ENCODE results near the gene JAM3.
"Not testable (repeated sequence)": the region's sequence is repeated elsewhere in the genome, so short reads cannot be mapped to it uniquely, and the experiment has no call there.

Gene JAM3

DNA sequence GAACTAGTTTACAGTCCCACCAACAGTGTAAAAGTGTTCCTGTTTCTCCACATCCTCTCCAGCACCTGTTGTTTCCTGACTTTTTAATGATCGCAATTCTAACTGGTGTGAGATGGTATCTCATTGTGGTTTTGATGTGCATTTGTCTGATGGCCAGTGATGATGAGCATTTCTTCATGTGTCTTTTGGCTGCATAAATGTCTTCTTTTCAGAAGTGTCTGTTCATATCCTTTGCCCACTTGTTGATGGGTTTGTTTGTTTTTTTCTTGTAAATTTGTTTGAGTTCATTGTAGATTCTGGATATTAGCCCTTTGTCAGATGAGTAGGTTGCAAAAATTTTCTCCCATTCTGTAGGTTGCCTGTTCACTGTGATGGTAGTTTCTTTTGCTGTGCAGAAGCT lies 44.9 kb downstream of the JAM3 start:
- not testable (repeated sequence) for DNase-seq

- no peak for DNase-seq
Measured at GRCh38 chr11:134116210-134116609, 47.3 kb downstream of the JAM3 start.

DNA sequence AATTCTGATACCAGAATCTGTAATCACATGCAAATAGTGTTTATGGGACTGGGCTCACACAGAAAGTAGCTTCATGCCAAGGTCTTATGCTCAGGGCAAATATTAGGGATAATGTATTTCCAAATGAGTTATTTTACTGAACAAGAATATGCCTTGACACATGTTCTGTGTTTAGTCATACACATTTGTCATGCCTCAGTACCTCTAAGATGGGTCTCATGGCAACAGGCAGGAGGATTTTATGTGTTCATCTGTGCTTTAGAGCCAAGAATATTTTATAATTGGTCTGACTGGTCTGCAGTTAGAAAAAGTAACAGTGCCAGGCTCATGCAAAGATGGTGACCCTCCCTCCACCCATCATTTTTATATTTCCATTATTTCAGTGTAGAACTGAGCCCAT lies 49.1 kb downstream of the JAM3 start:
- no peak for DNase-seq

DNA sequence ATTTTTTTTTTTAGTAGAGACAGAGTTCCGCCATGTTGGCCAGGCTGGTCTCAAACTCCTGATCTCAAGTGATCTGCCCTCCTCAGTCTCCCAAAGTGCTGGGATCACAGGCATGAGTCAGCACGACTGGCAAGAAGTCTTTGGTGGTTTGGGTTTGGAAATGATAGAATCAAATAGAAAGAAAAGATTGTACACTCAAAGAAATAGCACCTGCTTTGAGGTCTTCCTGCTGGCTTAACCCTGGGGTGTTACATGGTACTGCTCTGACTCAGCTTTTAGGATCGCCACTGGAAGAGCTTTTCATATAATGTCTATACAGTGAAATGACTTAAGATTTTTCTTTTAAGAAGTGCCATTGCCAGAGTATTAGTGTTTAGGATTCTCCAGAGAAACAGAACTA lies 50.2 kb downstream of the JAM3 start:
- DNase-seq: no peak

DNA sequence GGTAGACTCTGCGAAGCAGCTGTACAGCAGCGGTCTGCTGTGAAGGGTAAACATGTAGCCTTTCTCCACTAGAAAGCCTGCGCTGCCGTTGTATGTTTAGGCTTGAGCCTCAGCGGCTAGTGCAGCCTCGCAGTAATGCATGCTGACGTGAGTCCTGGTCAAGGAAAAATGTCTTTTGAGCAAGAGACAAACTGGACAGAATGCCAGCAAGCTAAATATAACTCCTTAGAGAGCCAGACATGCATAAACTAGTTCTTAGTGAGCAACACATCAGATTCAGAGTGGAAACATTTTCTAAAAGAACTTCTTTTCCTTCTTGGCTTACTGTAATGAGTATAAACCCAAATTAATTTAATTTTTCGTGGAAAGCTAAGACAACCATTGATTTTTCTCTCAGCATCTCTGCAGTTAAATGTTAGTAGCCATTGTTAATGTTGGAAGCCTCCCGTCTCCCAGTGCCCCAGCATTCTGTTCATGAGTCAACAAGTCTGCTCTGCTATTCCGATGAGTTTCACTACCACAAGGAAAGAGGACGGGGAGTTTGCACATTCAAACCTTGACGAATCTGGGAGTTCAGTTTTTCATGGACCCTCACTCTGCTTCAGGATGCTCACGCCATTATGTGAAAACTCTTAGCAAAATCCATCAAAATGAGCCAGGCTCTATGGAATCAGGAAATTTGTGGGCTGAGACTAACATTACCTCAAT lies 51.4 kb downstream of the JAM3 start:
- no peak for DNase-seq

GRCh38 chr11:134120921-134121526 lies 52.2 kb downstream of the JAM3 start:
- DNase-seq: no peak

DNA sequence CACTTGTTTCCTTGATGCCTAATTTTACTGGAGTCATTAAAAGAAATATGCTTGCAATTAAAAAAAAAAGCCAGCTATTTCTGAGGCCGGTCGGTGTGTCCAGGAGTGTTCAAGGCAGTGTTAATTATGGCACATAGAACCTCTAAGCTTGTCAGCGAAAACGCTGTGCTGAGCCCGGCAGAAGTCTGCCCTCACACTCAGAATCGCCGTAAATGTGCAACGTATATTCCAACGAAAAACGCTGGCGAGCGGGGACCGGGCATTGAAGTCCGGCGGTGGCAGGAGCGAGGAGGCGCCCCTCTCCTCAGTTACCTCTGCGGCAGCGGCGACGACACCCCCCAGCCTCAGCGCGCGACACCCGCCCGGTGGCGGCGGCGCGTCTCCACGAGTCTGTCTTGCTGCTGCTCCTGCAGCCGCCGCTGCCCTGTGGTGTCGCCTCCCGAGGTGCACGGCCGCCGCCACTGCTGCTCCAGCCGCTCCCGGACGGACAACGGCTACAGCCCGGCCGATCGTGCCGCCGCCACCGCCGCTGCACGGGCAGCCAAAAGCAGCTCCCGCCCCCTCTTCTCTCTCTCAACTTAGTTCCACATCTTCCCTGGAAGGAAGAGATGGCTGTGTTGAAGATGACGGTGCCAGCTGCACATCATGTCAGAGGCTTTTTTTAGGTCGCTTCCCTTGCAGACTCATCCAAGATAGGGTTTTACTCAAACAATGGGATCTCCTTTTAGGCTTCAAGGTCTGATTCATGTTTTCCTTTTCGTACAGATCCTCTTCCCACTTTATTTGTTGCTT lies 56.0 kb downstream of the JAM3 start:
- DNase-seq: no peak

DNA sequence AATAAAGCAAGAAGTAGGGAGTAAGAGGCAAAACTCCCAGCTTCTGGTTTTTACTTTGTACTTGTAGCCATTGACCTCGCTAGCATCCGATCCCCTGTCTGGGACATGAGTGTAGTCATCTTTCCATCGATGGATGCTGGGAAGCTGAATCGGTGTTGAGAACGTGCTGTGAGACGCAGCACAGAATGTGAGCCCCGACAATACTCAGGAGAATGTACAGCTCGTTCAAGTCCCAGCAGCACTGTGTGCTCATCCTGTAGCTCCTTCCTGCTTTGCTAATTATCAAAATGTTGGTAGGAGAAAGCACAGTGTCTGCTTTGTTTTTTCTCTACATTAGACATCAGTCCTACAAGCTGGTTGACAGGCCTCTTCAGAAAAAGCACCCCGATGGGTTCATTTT lies 56.6 kb downstream of the JAM3 start:
- no peak for DNase-seq

DNA sequence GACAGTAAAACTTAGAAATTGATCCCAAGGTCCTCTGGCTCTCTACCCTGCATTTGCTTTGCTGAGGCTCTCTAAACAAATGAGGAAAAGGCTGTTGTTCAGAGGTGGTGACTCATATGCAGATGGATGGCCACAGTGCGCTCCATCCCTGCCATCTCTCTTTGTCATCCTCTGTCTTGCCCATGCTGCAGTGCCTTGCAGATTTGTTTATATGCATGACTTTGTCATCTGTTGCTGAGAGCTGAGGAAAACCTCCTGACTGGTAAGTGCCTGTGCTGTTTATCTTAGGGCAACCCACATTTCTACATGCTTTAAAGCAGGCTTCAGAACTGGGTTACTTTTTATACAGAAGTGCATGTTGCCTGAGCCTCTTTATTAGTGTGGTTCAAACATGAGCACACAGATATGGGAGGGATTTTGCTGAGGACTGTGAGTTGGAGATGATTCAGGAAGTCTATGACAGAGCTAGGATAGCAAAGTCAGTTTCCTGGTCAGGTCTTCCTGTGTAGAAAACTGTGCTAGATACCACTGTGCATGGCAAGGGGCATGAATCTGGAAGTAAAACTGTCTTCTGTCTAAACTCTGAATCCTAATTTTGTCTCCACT lies 57.4 kb downstream of the JAM3 start:
- DNase-seq: no peak

GRCh38 chr11:134131628-134132244 lies 62.9 kb downstream of the JAM3 start:
- DNase-seq: no peak

- DNase-seq: no peak
Measured at GRCh38 chr11:134132808-134133207, 63.9 kb downstream of the JAM3 start.

DNA sequence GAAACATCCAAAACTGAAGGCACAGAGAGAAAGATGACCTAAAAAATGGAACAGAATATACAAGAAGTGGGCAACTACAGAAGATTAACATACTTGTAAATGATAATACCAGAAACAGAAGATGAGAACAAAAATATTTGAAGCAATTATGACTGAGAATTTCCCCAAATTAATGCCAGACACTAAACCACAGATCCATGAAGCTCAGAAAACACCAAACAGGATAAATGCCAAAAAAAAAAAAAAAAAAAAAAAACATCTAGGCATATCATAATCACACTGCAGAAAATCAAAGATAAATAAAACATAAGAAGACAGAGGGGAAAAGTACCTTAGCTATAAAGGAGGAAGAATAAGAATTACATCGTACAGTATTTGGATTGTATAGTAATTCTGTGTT lies 65.3 kb downstream of the JAM3 start:
- no peak for DNase-seq

GRCh38 chr11:134138376-134138775 lies 69.5 kb downstream of the JAM3 start:
- no peak for DNase-seq

GRCh38 chr11:134139303-134139872 lies 70.5 kb downstream of the JAM3 start:
- DNase-seq: no peak

GRCh38 chr11:134139873-134140331 lies 71.0 kb downstream of the JAM3 start:
- DNase-seq: peak; percentile 42

DNA sequence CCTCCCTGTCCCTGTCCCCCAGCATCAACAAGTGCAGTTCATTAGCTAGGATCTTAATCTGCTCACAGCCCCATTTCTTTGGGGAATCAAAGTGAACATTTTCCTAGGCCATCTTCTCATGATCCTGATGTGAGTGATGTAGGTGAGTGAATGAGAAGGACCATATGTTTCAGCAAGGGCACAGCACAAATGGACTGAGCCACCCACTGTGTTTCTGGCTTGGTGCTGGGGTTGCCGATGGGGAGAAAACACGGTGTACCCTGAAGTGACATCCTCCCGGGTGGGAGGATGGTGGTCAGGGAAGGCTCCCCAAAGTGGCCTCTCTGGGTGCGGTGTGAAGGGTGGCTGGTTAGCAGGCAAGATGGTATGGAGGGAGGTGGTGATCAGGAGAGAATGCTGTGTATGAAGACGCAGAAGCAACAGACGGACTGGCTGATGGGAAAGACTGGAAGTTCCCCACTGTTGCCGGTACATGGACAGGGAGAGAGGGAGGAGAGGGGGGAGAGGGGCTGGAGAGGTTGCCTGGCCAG lies 72.2 kb downstream of the JAM3 start:
- no peak for DNase-seq

DNA sequence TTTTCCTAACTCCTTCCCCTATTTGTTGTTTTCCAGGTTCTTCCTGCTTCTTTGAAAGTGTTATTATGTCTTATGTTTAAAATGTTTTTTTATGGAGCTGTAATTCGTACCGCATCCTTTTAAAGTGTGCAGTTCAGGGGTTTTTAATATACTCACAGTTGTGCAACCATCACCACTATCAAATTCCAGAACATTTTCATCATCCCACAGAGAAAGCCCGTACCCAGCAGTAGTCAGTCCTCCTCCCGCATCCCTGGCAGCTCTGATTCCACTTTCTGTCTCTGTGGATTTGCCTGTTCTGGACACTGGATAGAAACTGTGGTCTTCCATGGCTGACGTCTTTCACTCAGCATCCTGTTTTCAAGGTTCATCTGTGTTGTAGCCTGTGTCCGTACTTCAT lies 73.7 kb downstream of the JAM3 start:
- DNase-seq: no peak

DNA sequence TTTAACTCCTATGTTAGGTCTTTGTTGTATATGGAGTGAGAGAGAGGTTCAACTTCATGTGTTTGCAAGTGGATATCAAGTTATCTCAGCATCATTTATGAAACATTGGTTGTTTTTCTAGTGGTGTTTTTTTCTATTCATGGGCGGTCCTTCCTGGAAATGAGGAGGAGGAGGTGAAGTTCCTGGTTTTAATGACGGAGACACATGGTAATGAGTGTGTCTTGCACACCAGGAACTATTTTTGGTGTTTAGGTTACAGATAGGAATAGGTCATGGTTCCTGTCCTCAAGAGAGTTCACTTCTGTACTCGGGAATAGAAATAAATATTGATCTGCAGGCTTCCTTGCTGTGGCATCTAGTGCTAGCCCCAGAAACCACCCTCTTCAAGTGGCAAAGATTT lies 74.9 kb downstream of the JAM3 start:
- DNase-seq: no peak

DNA sequence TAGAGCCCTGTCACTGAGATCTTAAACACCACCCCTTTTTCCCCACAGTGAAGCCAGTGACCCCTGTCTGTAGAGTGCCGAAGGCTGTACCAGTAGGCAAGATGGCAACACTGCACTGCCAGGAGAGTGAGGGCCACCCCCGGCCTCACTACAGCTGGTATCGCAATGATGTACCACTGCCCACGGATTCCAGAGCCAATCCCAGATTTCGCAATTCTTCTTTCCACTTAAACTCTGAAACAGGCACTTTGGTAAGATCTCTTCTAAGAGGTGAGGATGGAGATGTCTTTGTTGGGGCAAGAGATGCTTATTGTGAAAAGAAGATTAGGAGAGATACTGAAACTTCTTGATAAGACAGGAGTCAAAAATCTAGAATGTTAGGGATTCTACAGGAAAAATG lies 75.9 kb downstream of the JAM3 start:
- no peak for DNase-seq

DNA sequence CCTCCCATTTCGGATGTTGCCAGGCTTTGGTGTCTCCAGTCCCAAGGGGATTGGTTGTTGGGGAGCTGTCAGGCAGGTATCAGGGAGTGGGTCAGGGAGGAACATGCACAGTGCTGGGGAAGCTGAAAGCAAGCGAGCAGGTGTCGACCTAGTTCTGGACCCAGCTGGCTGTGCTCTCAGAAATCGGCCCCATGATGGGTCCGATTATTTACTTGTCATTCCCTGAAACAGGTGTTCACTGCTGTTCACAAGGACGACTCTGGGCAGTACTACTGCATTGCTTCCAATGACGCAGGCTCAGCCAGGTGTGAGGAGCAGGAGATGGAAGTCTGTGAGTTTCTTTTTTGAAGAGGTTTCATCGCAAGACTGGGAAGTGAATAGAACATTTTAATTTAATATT lies 76.8 kb downstream of the JAM3 start:
- DNase-seq: no peak

GRCh38 chr11:134146598-134146997 lies 77.7 kb downstream of the JAM3 start:
- DNase-seq: no peak

DNA sequence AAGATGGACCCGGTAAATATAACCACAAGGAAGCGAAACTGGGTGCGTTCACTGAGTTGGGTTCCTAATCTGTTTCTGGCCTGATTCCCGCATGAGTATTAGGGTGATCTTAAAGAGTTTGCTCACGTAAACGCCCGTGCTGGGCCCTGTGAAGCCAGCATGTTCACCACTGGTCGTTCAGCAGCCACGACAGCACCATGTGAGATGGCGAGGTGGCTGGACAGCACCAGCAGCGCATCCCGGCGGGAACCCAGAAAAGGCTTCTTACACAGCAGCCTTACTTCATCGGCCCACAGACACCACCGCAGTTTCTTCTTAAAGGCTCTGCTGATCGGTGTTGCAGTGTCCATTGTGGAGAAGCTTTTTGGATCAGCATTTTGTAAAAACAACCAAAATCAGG lies 80.5 kb downstream of the JAM3 start:
- DNase-seq: no peak

Data from stimulated activated CD4-positive, alpha-beta T cell treated with anti-CD3 and anti-CD28 coated beads, Interleukin-1b, Interleukin-23, amount 100 ng/mL, for 48 hours (primary cell).